ENCODE data around the gene RNF224.

The RNF224 gene

GRCh38 chr9:137191245-137191644, 36.1 kb upstream of the RNF224 start:
- no peak overlapping the region for H3K4me3 ChIP-seq (ENCODE audit: low read depth, low read length)
- no peak for TF ChIP-seq CTCF (IDR thresholded peaks at IDR 0.05; ENCODE audit: low read depth, low read length)
- no peaks in the 10 kb centered on the region for H3K27me3 ChIP-seq
- no peak for DNase-seq
- peaks cover 4% of the 10 kb centered on the region; the same call in 1 of the 2 replicates for H3K36me3 ChIP-seq
- H3K4me1 ChIP-seq = peaks cover 4% of the 10 kb centered on the region
- H3K9me3 ChIP-seq = no peaks in the 10 kb centered on the region

- no peak for DNase-seq
- peaks cover 4% of the 10 kb centered on the region; the same call in 1 of the 2 replicates for H3K36me3 ChIP-seq
- TF ChIP-seq CTCF (IDR thresholded peaks at IDR 0.05; ENCODE audit: low read depth, low read length) = no peak
- no peaks in the 10 kb centered on the region for H3K9me3 ChIP-seq
- no peak overlapping the region for H3K4me3 ChIP-seq (ENCODE audit: low read depth, low read length)
- H3K4me1 ChIP-seq = peaks cover 4% of the 10 kb centered on the region
- no peaks in the 10 kb centered on the region for H3K27me3 ChIP-seq
These were observed 35.4 kb upstream of the RNF224 start for GRCh38 chr9:137191691-137192447.

- H3K4me1 ChIP-seq = peaks cover 4% of the 10 kb centered on the region
- no peak for TF ChIP-seq CTCF (IDR thresholded peaks at IDR 0.05; ENCODE audit: low read depth, low read length)
- no peaks in the 10 kb centered on the region for H3K9me3 ChIP-seq
- no peaks in the 10 kb centered on the region for H3K27me3 ChIP-seq
- H3K4me3 ChIP-seq (ENCODE audit: low read depth, low read length) = no peak overlapping the region
- H3K36me3 ChIP-seq = peaks cover 4% of the 10 kb centered on the region; the same call in 1 of the 2 replicates
- DNase-seq = no peak
These were observed 34.9 kb upstream of the RNF224 start for GRCh38 chr9:137192448-137192780.

GRCh38 chr9:137192859-137193258, 34.4 kb upstream of the RNF224 start:
- Histone ChIP-seq H3K27me3 (no peaks in the 10 kb centered on the region), H3K36me3 (peaks cover 4% of the 10 kb centered on the region; the same call in 1 of the 2 replicates)
- no peak for DNase-seq

GRCh38 chr9:137193771-137194170, 33.5 kb upstream of the RNF224 start:
- TF ChIP-seq CTCF (IDR thresholded peaks at IDR 0.05; ENCODE audit: low read depth, low read length) = no peak
- Histone ChIP-seq H3K27me3 (no peaks in the 10 kb centered on the region), H3K4me1 (peaks cover 4% of the 10 kb centered on the region), H3K36me3 (peaks cover 4% of the 10 kb centered on the region; the same call in 1 of the 2 replicates), H3K4me3 (ENCODE audit: low read depth, low read length) (no peak overlapping the region), H3K9me3 (no peaks in the 10 kb centered on the region)
- no peak for DNase-seq

More at GRCh38 chr9:137192859-137193258, 34.4 kb upstream of the RNF224 start:
- H3K4me1 ChIP-seq = peaks cover 4% of the 10 kb centered on the region
- H3K4me3 ChIP-seq (ENCODE audit: low read depth, low read length) = no peak overlapping the region
- no peaks in the 10 kb centered on the region for H3K9me3 ChIP-seq
- no peak for TF ChIP-seq CTCF (IDR thresholded peaks at IDR 0.05; ENCODE audit: low read depth, low read length)

GRCh38 chr9:137194388-137194787, 32.9 kb upstream of the RNF224 start:
- no peak for DNase-seq
- Histone ChIP-seq H3K9me3 (no peaks in the 10 kb centered on the region), H3K4me3 (ENCODE audit: low read depth, low read length) (no peak overlapping the region), H3K27me3 (no peaks in the 10 kb centered on the region), H3K36me3 (peaks cover 4% of the 10 kb centered on the region; the same call in 1 of the 2 replicates), H3K4me1 (peaks cover 5% of the 10 kb centered on the region)
- TF ChIP-seq CTCF (IDR thresholded peaks at IDR 0.05; ENCODE audit: low read depth, low read length) = no peak

All from BE2C (cell line).